H1 (cell line): ENCODE results near the gene CHST2. TPM values are rescaled to one million over a fixed set of nuclear protein-coding genes. Genes with fewer than 3 reads are reported as not detected.

Experiments
- CTCF ChIA-PET: fragments of 300-600 bp; sonication (Branson Sonifier 250); formaldehyde crosslinking; loops from one replicate; lab custom pipeline; 2021; ENCODE audit not compliant: partially characterized antibody; lab: Charles Lee
- POLR2A ChIA-PET: fragments of 300-600 bp; sonication (Branson Sonifier 250); formaldehyde crosslinking; loops from one replicate; lab custom pipeline; 2021; ENCODE audit warnings: inconsistent platforms; ENCODE audit not compliant: partially characterized antibody; lab: Charles Lee
- DNase-seq, 2 experiments: peaks; one replicate each; pipeline versions ENCODE4 v3.0.0 to v3.0.0-alpha.2; 2010 to 2022; ENCODE audit warnings: low spot score in 2 of 2, low read depth in 1 of 2, mixed read lengths in 1 of 2
- FAIRE-seq: peaks from 2 replicates; lab custom pipeline; 2011; peaks lifted over from hg19 to GRCh38; lab: Jason Lieb, UNC
- H2AFZ ChIP-seq: 2 replicates; pipeline ENCODE4 v1.8.1; 2012; ENCODE audit warnings: low read length, inconsistent platforms
- H2AK5ac ChIP-seq: 2 replicates; pipeline ENCODE4 v1.6.1; 2013; ENCODE audit warnings: low read depth, low read length
- H2BK120ac ChIP-seq: replicated peaks from 2 replicates; pipeline ENCODE3; 2013; ENCODE audit warnings: low read depth, low read length, inconsistent platforms
- H2BK12ac ChIP-seq: 2 replicates; pipeline ENCODE4 v1.6.1; 2013; ENCODE audit warnings: low read depth, low read length
- H2BK15ac ChIP-seq: 2 replicates; pipeline ENCODE4 v1.6.1; 2013; ENCODE audit warnings: low read length
- H2BK20ac ChIP-seq: 2 replicates; pipeline ENCODE4 v1.6.1; 2013; ENCODE audit warnings: low read length
- H2BK5ac ChIP-seq: 2 replicates; pipeline ENCODE4 v1.6.1; 2013; ENCODE audit warnings: low read depth, low read length
- H3K14ac ChIP-seq: 2 replicates; pipeline ENCODE4 v1.6.1; 2013; ENCODE audit warnings: inconsistent platforms; ENCODE audit not compliant: insufficient read length
- H3K18ac ChIP-seq: 2 replicates; pipeline ENCODE4 v1.6.1; 2013; ENCODE audit warnings: low read length; ENCODE audit errors: extremely low read depth
- H3K23ac ChIP-seq: 2 replicates; pipeline ENCODE4 v1.6.1; 2013; ENCODE audit warnings: inconsistent platforms; ENCODE audit not compliant: insufficient read length
- H3K23me2 ChIP-seq: 2 replicates; pipeline ENCODE4 v1.6.1; 2013; ENCODE audit warnings: low read depth, low read length
- H3K27ac ChIP-seq: 2 replicates; pipeline ENCODE4 v1.6.1; 2011; ENCODE audit warnings: low read depth, low read length, inconsistent platforms
- H3K27me3 ChIP-seq, 4 experiments: replicated peaks in 1 of 4; 1 replicate in 1 of 4; 2 replicates in 3 of 4; pipeline versions ENCODE4 v1.6.1 to v1.8.1; 2011 to 2013; ENCODE audit warnings: low read length in 3 of 4, mild to moderate bottlenecking in 3 of 4, inconsistent platforms in 2 of 4, mixed read lengths in 2 of 4, moderate library complexity in 1 of 4; ENCODE audit not compliant: control insufficient read depth in 3 of 4, insufficient read depth in 3 of 4; ENCODE audit errors: extremely low read depth in 1 of 4
- H3K36me3 ChIP-seq, 4 experiments: 2 replicates each; pipeline versions ENCODE4 v1.6.1 to v1.8.1; 2011 to 2013; ENCODE audit warnings: mild to moderate bottlenecking in 4 of 4, low read length in 3 of 4, moderate library complexity in 2 of 4, control low read depth in 1 of 4, inconsistent platforms in 1 of 4; ENCODE audit not compliant: insufficient read depth in 4 of 4, control insufficient read depth in 2 of 4
- H3K4ac ChIP-seq: replicated peaks from 2 replicates; pipeline ENCODE3; 2013; ENCODE audit warnings: low read length, low read depth, mixed read lengths, inconsistent platforms; ENCODE audit not compliant: insufficient read length
- H3K4me1 ChIP-seq, 4 experiments: replicated peaks in 1 of 4; 1 replicate in 1 of 4; 2 replicates in 3 of 4; pipeline versions ENCODE4 v1.6.1 to v1.8.1; 2011 to 2013; ENCODE audit warnings: low read length in 3 of 4, inconsistent platforms in 2 of 4, mixed read lengths in 1 of 4; ENCODE audit not compliant: insufficient read depth in 4 of 4, control insufficient read depth in 3 of 4
- H3K4me2 ChIP-seq, 2 experiments: 2 replicates each; pipeline versions ENCODE4 v1.6.1 to v1.8.1; 2011 to 2013; ENCODE audit warnings: low read depth in 2 of 2, low read length in 2 of 2, control low read depth in 1 of 2, inconsistent platforms in 1 of 2, mild to moderate bottlenecking in 1 of 2; ENCODE audit not compliant: insufficient read depth in 1 of 2
- H3K4me3 ChIP-seq, 4 experiments: fragments of 200-600, 300-600 bp in 1 of 4; sonication (generic), shearing (Covaris generic), sonication (Bioruptor Twin) in 1 of 4; 2 replicates each; pipeline versions ENCODE4 v1.5.1 to v1.8.1; 2011 to 2016; ENCODE audit warnings: low read length in 4 of 4, low read depth in 3 of 4, control low read depth in 2 of 4, inconsistent platforms in 2 of 4, mild to moderate bottlenecking in 2 of 4, mixed read lengths in 1 of 4, moderate library complexity in 1 of 4; ENCODE audit not compliant: insufficient read depth in 2 of 4; ENCODE audit errors: extremely low read depth in 1 of 4
- H3K56ac ChIP-seq: replicated peaks from 2 replicates; pipeline ENCODE3; 2013; ENCODE audit warnings: low read depth, mild to moderate bottlenecking, mixed read lengths, low read length, inconsistent platforms; ENCODE audit not compliant: insufficient read length
- H3K79me1 ChIP-seq: 2 replicates; pipeline ENCODE4 v1.6.1; 2013; ENCODE audit warnings: low read depth, low read length, control low read depth
- H3K79me2 ChIP-seq, 2 experiments: 2 replicates each; pipeline versions ENCODE4 v1.6.1 to v1.8.1; 2012 to 2013; ENCODE audit warnings: low read length in 2 of 2, mild to moderate bottlenecking in 2 of 2, inconsistent platforms in 1 of 2; ENCODE audit not compliant: insufficient read depth in 2 of 2, control insufficient read depth in 1 of 2
- H3K9ac ChIP-seq, 4 experiments: replicated peaks in 1 of 4; 1 replicate in 1 of 4; 2 replicates in 3 of 4; pipeline versions ENCODE4 v1.6.1 to v1.8.1; 2011 to 2013; ENCODE audit warnings: low read depth in 3 of 4, low read length in 3 of 4, control low read depth in 2 of 4, mild to moderate bottlenecking in 2 of 4, moderate library complexity in 2 of 4, inconsistent platforms in 1 of 4; ENCODE audit errors: extremely low read depth in 1 of 4
- H3K9me3 ChIP-seq, 2 experiments: 2 replicates each; pipeline versions ENCODE4 v1.6.1 to v1.8.1; 2012 to 2013; ENCODE audit warnings: mild to moderate bottlenecking in 2 of 2, moderate library complexity in 2 of 2, control low read depth in 1 of 2, inconsistent platforms in 1 of 2, low read depth in 1 of 2, low read length in 1 of 2, mixed read lengths in 1 of 2; ENCODE audit not compliant: insufficient read depth in 2 of 2
- H4K20me1 ChIP-seq, 2 experiments: replicated peaks in 1 of 2; 2 replicates each; pipeline versions ENCODE3 to v1.8.1; 2011 to 2013; ENCODE audit warnings: inconsistent platforms in 2 of 2, low read length in 2 of 2, mild to moderate bottlenecking in 1 of 2; ENCODE audit not compliant: insufficient read depth in 2 of 2, control insufficient read depth in 1 of 2
- H4K5ac ChIP-seq: 2 replicates; pipeline ENCODE4 v1.6.1; 2013; ENCODE audit warnings: low read length, low read depth, mixed read lengths, inconsistent platforms; ENCODE audit not compliant: insufficient read length
- H4K8ac ChIP-seq: 2 replicates; pipeline ENCODE4 v1.8.0; 2013; ENCODE audit warnings: mild to moderate bottlenecking, moderate library complexity, low read length, inconsistent platforms; ENCODE audit not compliant: insufficient read depth; ENCODE audit errors: extremely low read depth
- H4K91ac ChIP-seq: replicated peaks from 2 replicates; pipeline ENCODE3; 2013; ENCODE audit warnings: low read length, mixed read lengths, inconsistent platforms; ENCODE audit not compliant: insufficient read length
- CBX8 ChIP-seq: fragments of 300-800, 300-1000 bp; sonication (generic); IDR thresholded peaks from 2 replicates; pipeline ENCODE4 v1.7.1; 2016; ENCODE audit warnings: low read depth, low read length, borderline replicate concordance
- CHD2 ChIP-seq: IDR thresholded peaks from 2 replicates; pipeline ENCODE4 v1.6.1; 2012; ENCODE audit warnings: low read length, improper control_type of control experiment
- CTBP2 ChIP-seq: IDR thresholded peaks from 2 replicates; pipeline ENCODE4 v1.7.0; 2011; ENCODE audit warnings: borderline replicate concordance, mild to moderate bottlenecking, moderate library complexity, mixed read lengths, low read length; ENCODE audit not compliant: insufficient read depth, insufficient read length
- FOSL1 ChIP-seq: IDR thresholded peaks from 2 replicates; pipeline ENCODE4 v1.6.1; 2011; ENCODE audit warnings: mild to moderate bottlenecking, low read depth, low read length, moderate library complexity; ENCODE audit not compliant: insufficient read depth
- HDAC6 ChIP-seq: IDR thresholded peaks from one replicate; pipeline ENCODE4 v1.7.1; 2012; ENCODE audit warnings: low read depth, mild to moderate bottlenecking, inconsistent platforms, low read length, moderate library complexity
- NANOG ChIP-seq: IDR thresholded peaks from 2 replicates; pipeline ENCODE4 v1.6.1; 2011; ENCODE audit warnings: low read length, low read depth, mild to moderate bottlenecking, inconsistent platforms; ENCODE audit not compliant: insufficient read depth, poor library complexity, severe bottlenecking
- POLR2AphosphoS5 ChIP-seq: IDR thresholded peaks from 2 replicates; pipeline ENCODE4 v1.6.1; 2011; ENCODE audit warnings: low read depth, low read length
- SIRT6 ChIP-seq: IDR thresholded peaks from one replicate; pipeline ENCODE4 v1.7.1; 2012; ENCODE audit warnings: low read length, inconsistent platforms
- SIX5 ChIP-seq: IDR thresholded peaks from 2 replicates; pipeline ENCODE4 v1.6.1; 2011; ENCODE audit warnings: mild to moderate bottlenecking, low read depth, low read length
- TAF7 ChIP-seq: optimal IDR thresholded peaks from 2 replicates; pipeline ENCODE3; 2011; ENCODE audit warnings: low read depth, mild to moderate bottlenecking, inconsistent platforms, low read length, moderate library complexity, borderline replicate concordance
- TCF12 ChIP-seq: IDR thresholded peaks from 2 replicates; pipeline ENCODE4 v1.6.1; 2011; ENCODE audit warnings: low read depth, mild to moderate bottlenecking, low read length
- YY1 ChIP-seq: IDR thresholded peaks from 2 replicates; pipeline ENCODE4 v1.6.1; 2011; ENCODE audit warnings: low read depth, mild to moderate bottlenecking, low read length
- ZNF274 ChIP-seq: IDR thresholded peaks from 2 replicates; pipeline ENCODE4 v1.7.0; 2012; ENCODE audit warnings: low read length, borderline replicate concordance; ENCODE audit errors: extremely low read depth
- WGBS, 2 experiments: shearing (Covaris generic) in 1 of 2; methylation state at CpG; one replicate each; pipeline versions ENCODE4 v1.1.6 to v1.1.7; 2013 to 2015; ENCODE audit warnings: low lambda C conversion rate in 2 of 2, mixed read lengths in 2 of 2, inconsistent platforms in 1 of 2, low coverage in 1 of 2, missing lambda C conversion rate in 1 of 2; ENCODE audit not compliant: insufficient replicate concordance in 2 of 2, insufficient coverage in 1 of 2, insufficient read length in 1 of 2; ENCODE audit errors: extremely low coverage in 1 of 2, missing lambda C conversion rate in 1 of 2; 5-methylcytosine and 5-hydroxymethylcytosine counted together
- polyA plus RNA-seq, 7 experiments: library from polyadenylated mRNA; depleted of rRNA in 3 of 7; stranded (reverse) in 5 of 7; unstranded in 2 of 7; fragments of >200 nt in 5 of 7; fragments of 200-250 nt in 2 of 7; gene quantifications; 1 replicate in 5 of 7; 2 replicates in 1 of 7; 4 replicates in 1 of 7; pipeline versions ENCODE4 v1.2.1 to v1.2.3, GENCODE V29; 2011 to 2013; ENCODE audit warnings: missing spikeins in 2 of 7, mixed read lengths in 2 of 7
- total RNA-seq: library from RNA; stranded (reverse); fragmentation: NEBNext Ultra II Directional; extraction: Animal tissue kit (Norgen Biotek cat#: 25700); gene quantifications from 2 replicates; pipeline ENCODE4 v1.2.1, GENCODE V29; 2021
- TF ChIP-seq, protein P1 (sequence below): IDR thresholded peaks from 2 replicates; pipeline ENCODE4 v1.6.1; 2012; ENCODE audit warnings: low read length, inconsistent platforms

Gene CHST2
- total and polyA plus RNA-seq, 2 of the 8 experiments (the other 6 are each of a cell fraction or from before 2014, with no cell fraction given), result 3.2 to 15.1 TPM

DNA sequence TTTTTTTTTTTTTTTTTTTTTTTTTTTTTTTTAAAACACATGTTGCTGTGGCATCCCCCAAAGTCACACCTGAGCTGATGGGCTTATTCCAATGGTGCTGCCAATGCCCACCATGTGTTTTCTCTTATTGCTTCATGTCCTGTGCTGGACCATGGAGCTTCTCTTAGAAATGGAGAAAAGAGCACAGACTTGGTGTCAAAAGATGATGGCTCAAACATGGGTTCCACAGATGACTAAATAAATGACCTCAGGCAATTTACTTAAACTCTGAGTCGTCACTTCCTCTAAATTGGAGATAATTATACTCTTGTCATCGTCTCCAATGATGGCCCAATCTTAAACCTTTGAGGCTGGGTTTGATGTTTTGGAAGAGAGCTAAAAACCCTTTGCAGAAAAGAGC, 28.1 kb downstream of the CHST2 start:
- no peak overlapping the region for H3K56ac ChIP-seq
- no peaks in the 10 kb centered on the region for H3K36me3 ChIP-seq
- no peak overlapping the region for H2BK12ac ChIP-seq
- no peak overlapping the region for H3K4ac ChIP-seq
- no peak overlapping the region for H3K18ac ChIP-seq
- DNase-seq, result no peak
- no peak overlapping the region for H4K91ac ChIP-seq
- no peaks in the 10 kb centered on the region for H3K79me1 ChIP-seq
- no peak overlapping the region for H3K9ac ChIP-seq
- ChIA-PET POLR2A (no interaction called here), CTCF (interaction anchor here (1.1 to 1.2 kb wide), 2 partner anchors 8 to 12 kb away, joined by 3 read pairs; no protein-coding TSS in a partner anchor)
- no peaks in the 10 kb centered on the region for H3K9me3 ChIP-seq
- 70% methylated on average over 2 of the region's 2 CpGs; no CpG with 5 or more reads in 1 of the 2 experiments for WGBS, 2 experiments
- H2AFZ ChIP-seq, result no peak overlapping the region
- no peak overlapping the region for H3K27ac ChIP-seq
- H3K4me1 ChIP-seq, result no peaks in the 10 kb centered on the region
- no peak overlapping the region for H3K23ac ChIP-seq
- H3K14ac ChIP-seq, result no peak overlapping the region
- no peak overlapping the region for H2BK5ac ChIP-seq
- no peaks in the 10 kb centered on the region for H3K23me2 ChIP-seq
- no peak overlapping the region for H3K4me3 ChIP-seq
- no peak overlapping the region for H3K4me2 ChIP-seq
- no peaks in the 10 kb centered on the region for H4K20me1 ChIP-seq
- H2BK20ac ChIP-seq, result no peak overlapping the region
- FAIRE-seq, result no peak
- no peaks in the 10 kb centered on the region for H3K27me3 ChIP-seq
- no peak overlapping the region for H2BK120ac ChIP-seq
- no peak overlapping the region for H2BK15ac ChIP-seq
- H3K79me2 ChIP-seq, result no peaks in the 10 kb centered on the region
- H4K5ac ChIP-seq, result no peak overlapping the region
- H2AK5ac ChIP-seq, result no peak overlapping the region
- no peak overlapping the region for H4K8ac ChIP-seq
- TF ChIP-seq HDAC6 (no peak), SIRT6 (no peak), CTBP2 (no peak), SIX5 (no peak), ZNF274 (no peak), POLR2AphosphoS5 (no peak), CBX8 (no peak), TCF12 (no peak), FOSL1 (no peak), NANOG (no peak), YY1 (no peak), CHD2 (no peak), TAF7 (no peak)
- TF ChIP-seq, protein P1, sequence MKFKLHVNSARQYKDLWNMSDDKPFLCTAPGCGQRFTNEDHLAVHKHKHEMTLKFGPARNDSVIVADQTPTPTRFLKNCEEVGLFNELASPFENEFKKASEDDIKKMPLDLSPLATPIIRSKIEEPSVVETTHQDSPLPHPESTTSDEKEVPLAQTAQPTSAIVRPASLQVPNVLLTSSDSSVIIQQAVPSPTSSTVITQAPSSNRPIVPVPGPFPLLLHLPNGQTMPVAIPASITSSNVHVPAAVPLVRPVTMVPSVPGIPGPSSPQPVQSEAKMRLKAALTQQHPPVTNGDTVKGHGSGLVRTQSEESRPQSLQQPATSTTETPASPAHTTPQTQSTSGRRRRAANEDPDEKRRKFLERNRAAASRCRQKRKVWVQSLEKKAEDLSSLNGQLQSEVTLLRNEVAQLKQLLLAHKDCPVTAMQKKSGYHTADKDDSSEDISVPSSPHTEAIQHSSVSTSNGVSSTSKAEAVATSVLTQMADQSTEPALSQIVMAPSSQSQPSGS, result no peak
